Measurements from ENCODE around the gene IGFBP2.

DNA sequence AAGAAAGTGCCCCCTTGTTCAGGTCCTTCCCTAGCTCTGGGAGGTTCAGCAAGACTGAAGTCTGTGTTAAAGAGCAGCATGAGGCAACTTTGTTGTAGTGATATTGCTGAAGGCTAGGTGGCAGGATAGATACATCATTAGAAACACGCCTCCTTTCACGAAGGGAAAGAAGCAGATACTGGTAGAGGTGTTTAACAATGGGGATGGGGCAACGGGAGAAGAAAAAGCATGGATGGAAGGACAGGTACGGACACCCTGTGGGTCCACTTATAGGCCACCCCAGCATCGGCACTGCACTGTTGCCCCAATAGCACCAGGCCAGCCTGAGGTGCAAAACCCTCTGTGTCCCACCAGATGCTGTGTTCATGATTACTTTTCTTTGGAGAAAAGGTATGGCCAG lies 65.7 kb downstream of the IGFBP2 start:
- TF ChIP-seq TAF1 (IDR thresholded peaks at IDR 0.05; ENCODE audit: borderline replicate concordance, low read depth, low read length) (no peak), CHD2 (IDR thresholded peaks at IDR 0.05; ENCODE audit: low read length, partially characterized antibody) (peak; percentile 51), POLR2AphosphoS5 (IDR thresholded peaks at IDR 0.05; ENCODE audit: low read depth, low read length) (no peak), TCF12 (IDR thresholded peaks at IDR 0.05) (no peak), RCOR1 (IDR thresholded peaks at IDR 0.05; ENCODE audit: low read length) (0 out of 2 replicates have a peak, but pooled peaks have one; percentile 33), RFX5 (IDR thresholded peaks at IDR 0.05; ENCODE audit: low read length) (no peak), GABPA (IDR thresholded peaks at IDR 0.05; ENCODE audit: low read depth) (no peak), NFIC (IDR thresholded peaks at IDR 0.05; ENCODE audit: borderline replicate concordance) (no peak), YY1 (IDR thresholded peaks at IDR 0.05; ENCODE audit: low read depth) (no peak), EP300 (IDR thresholded peaks at IDR 0.05; ENCODE audit: borderline replicate concordance in 1 of 2, low read depth in 1 of 2, low read length in 1 of 2) (peak in 1 of 2 experiments; percentile 34; a peak in 1 of 4 replicates), RAD21 (IDR thresholded peaks at IDR 0.05; ENCODE audit: low read length) (peak; percentile 99)
- TF ChIP-seq, protein P1, sequence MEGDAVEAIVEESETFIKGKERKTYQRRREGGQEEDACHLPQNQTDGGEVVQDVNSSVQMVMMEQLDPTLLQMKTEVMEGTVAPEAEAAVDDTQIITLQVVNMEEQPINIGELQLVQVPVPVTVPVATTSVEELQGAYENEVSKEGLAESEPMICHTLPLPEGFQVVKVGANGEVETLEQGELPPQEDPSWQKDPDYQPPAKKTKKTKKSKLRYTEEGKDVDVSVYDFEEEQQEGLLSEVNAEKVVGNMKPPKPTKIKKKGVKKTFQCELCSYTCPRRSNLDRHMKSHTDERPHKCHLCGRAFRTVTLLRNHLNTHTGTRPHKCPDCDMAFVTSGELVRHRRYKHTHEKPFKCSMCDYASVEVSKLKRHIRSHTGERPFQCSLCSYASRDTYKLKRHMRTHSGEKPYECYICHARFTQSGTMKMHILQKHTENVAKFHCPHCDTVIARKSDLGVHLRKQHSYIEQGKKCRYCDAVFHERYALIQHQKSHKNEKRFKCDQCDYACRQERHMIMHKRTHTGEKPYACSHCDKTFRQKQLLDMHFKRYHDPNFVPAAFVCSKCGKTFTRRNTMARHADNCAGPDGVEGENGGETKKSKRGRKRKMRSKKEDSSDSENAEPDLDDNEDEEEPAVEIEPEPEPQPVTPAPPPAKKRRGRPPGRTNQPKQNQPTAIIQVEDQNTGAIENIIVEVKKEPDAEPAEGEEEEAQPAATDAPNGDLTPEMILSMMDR (IDR thresholded peaks at IDR 0.05) = peak; percentile 77
- TF ChIP-seq, protein P2, sequence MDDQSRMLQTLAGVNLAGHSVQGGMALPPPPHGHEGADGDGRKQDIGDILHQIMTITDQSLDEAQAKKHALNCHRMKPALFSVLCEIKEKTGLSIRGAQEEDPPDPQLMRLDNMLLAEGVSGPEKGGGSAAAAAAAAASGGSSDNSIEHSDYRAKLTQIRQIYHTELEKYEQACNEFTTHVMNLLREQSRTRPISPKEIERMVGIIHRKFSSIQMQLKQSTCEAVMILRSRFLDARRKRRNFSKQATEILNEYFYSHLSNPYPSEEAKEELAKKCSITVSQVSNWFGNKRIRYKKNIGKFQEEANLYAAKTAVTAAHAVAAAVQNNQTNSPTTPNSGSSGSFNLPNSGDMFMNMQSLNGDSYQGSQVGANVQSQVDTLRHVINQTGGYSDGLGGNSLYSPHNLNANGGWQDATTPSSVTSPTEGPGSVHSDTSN (IDR thresholded peaks at IDR 0.05) = no peak
